ELF-1 (cell line): ENCODE results near the gene FARSB.
A peak's percentile ranks its signal among the peaks of the same experiment; 100 is the strongest.

ENCODE experiments used
- DNase-seq: peaks from one replicate; pipeline ENCODE4 v3.0.0-alpha.2; 2016; ENCODE audit warnings: low read depth, low spot score

FARSB gene

DNA sequence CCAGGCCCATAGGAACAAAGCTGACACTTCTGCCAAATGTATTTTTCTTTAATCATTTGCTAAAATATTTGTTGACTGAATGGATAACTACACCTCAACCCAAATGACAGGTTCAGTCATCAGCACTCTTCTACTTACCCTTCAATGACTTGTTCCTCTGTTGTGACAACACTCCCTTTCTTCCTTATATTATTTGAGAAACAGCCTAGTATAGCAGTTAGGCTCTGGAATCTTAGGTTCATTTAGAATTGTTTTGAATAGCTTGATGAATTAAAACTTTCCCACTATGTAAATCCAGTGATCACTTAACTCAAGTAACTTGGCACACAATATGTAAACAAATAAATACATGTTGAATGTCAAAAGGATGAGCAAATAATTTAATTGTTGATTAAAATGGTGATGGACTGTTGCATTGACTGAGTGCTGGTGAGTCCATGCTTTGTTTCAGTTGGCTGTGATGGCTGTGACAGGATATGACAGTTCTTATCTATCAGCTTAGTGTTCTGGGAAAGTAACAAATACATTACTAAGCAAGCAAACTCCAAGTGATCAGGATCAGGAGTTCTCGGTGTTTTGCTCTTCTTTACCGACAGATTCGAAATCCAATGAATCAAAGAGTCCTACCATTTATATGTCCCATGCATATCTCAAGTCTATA is 12.7 kb upstream of the FARSB start:
- DNase-seq = no peak

GRCh38 chr2:222663479-222663878 is 7.6 kb upstream of the FARSB start:
- DNase-seq = no peak

DNA sequence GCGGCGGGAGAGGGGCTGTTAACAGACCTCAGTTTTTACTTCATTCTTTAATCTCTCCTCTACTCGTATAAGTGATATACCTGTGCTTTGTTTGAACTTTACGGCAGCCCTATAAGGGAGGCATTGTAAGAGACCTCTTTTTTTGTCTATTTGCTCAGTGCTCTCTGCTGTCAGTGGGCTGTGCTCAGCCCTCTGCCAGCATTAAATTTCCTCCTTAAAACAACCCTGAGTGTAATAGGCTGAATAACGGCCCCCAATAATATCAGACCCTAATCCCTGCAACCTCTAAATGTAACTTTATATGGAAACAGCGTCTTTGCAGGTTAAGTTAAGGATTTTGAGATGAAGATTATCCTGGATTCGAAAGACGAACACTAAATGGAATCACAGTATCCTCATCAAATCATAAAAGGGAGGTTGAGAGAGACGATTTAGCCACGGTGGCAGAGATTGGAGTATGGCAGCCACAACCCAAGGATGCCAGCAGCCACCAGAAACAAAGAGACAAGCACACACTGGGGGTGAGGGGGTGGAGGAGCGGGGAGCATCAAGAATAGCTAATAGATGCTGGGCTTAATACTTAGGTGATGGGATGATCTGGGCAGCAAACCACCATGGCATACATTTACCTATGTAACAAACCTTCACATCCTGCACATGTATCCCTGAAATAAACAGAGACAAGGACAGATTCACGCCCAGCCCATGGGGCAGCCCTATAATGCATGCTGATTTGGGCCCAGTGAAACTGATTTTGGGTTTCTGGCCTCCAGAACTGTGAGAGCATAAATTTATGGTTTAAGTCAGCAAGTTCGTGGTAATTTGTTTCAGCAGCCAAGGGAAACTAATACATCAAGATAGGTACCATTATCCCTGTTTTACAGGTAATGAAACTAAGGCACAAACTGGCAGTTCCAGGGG is 894 bp upstream of the FARSB start:
- no peak for DNase-seq

GRCh38 chr2:222653280-222653679 is 2.6 kb downstream of the FARSB start:
- no peak for DNase-seq

GRCh38 chr2:222652491-222653255 is 3.2 kb downstream of the FARSB start:
- no peak for DNase-seq

DNA sequence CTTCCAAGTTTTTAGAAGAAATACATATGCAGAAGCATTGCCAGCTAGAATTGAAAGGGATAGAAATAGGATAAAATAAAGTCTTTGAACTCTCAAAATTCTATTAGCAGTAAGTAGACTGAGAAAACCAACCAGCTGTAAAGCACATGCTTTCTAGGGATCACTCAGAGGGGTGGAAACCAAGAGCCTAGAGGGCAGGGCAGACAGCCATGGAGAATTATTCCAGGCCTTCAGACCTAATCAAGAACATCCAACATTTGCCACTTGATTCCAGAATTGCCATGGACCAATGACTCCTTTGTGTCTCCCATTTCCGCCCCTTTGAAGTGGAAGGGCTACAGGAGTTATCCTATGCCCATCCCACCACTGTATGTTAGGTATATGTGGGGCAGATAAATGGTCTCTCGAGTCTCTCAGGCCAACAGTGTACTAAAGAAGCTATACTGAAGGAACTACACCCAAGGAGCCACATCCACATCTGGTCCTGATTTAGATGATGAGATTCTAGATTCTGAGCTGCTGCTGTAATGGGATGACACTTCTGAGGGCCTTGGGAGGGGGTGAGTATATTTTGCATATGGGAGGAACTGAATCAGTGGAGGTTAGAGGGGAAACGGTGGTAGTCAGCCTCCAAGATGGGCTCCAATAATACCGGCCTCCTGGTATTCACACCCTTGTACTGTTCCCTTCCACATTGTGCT is 4.0 kb downstream of the FARSB start:
- DNase-seq = no peak

GRCh38 chr2:222649801-222650200 is 6.1 kb downstream of the FARSB start:
- DNase-seq = no peak

GRCh38 chr2:222646008-222646407 is 9.9 kb downstream of the FARSB start:
- DNase-seq = no peak

DNA sequence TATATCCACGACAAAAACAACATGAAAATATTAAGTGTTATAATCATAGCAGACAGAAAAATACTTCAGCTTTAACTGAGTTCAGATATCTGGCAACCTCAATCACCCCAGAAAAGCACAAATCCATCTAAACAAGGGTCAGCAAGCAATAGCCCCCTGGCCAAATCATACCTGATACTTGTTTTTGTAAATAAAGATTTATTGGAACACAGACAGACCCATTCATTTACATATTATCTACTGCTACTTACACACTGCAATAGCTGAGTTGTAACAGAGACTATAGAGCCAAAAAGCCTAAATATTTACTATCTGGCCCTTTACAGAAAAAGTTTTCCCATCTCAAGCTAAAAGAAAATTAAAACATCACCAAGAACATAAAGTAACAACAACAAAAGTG is 12.8 kb downstream of the FARSB start:
- no peak for DNase-seq

DNA sequence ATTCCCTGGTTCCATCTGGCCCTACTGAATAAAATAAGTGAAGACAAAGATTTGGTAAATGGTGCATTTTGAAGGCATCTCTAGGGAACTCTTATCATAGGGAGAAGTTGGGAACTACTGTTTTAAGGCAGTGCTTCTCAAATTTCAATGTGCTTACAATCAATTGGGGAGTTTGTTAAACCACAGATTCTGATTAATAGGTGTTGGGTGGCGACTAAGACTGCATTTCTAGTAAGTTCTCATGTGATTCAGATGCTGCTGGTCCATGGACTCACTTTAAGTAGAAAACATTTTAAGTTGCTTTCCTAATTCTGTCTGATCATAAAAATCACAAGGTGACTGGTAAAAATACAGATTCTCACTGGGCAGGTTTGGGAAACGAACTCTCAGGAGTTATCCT is 14.6 kb downstream of the FARSB start:
- DNase-seq = no peak

GRCh38 chr2:222637067-222637466 is 18.8 kb downstream of the FARSB start:
- no peak for DNase-seq

GRCh38 chr2:222635295-222635694 is 20.6 kb downstream of the FARSB start:
- DNase-seq = no peak

- no peak for DNase-seq
These were observed 28.1 kb downstream of the FARSB start for GRCh38 chr2:222627764-222628163.

GRCh38 chr2:222623756-222624309 is 32.1 kb downstream of the FARSB start:
- no peak for DNase-seq

DNA sequence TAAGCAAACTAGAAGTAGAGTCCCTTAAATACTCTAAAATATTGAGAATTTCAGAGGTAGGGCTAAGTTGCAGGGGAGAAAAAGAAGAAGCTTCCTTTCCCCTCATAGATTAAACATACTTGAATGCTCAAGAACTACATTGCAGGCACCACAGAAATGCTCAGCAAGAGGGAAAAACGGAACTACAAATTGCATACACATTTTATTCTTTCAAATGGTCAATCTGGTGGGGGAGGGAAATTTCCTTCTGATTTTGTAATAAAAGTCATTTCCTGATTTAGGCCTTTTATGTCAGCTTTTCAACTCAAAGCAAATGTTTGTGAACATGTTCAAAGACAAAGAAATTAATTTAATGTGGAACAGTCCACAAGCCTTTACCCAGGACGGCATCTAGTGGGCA is 33.0 kb downstream of the FARSB start:
- no peak for DNase-seq

- DNase-seq = no peak
These were observed 34.0 kb downstream of the FARSB start for GRCh38 chr2:222621893-222622292.

DNA sequence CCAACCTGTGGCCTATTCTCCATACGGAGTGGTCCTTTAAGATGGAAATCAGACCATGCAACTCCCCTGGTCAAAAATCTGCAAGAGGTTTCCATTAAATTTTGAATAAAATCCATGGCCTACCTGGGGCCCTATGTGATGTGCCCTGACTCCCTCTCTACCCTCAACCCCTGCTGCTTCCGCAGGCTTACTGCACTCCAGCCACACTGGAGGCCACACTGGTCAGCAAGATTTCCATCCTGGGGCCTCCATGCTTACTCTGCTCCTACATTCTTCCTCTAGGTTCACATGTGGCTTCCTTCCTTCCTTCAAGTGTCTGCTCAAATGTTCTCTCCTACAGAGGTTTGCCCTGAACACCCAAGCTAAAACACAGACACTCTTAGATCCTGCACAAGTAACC is 40.6 kb downstream of the FARSB start:
- no peak for DNase-seq

- DNase-seq = peak; percentile 61
These were observed 42.1 kb downstream of the FARSB start for GRCh38 chr2:222613715-222614331.

- DNase-seq = no peak
These were observed 44.2 kb downstream of the FARSB start for GRCh38 chr2:222611684-222612083.

GRCh38 chr2:222610746-222611145 is 45.1 kb downstream of the FARSB start:
- DNase-seq = no peak

DNA sequence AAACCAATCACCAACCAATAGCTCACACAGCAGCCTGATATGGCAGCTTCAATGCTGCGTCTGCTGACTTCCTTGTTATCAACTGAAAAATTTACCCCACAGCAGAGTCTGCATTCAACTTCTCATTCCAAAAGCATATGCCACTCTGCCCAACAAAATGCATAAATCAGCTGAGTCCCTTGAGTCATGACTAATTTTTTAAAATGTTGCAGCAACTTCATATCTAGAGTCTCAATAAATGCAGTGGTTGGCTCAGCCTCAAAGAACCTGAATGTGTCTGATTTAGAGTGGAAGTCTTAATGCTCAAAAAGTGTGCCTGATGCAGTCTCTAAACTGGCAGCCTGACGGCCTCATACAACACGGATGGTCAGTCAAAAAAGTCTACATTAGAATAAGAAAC is 46.5 kb downstream of the FARSB start:
- no peak for DNase-seq
